PFSK-1 (cell line): ENCODE data around the gene TBC1D25.

Experiments
- FOXP2 ChIP-seq: optimal IDR thresholded peaks from 2 replicates; pipeline ENCODE3; 2011; ENCODE audit warnings: borderline replicate concordance, control low read depth, inconsistent platforms; ENCODE audit not compliant: insufficient read depth; ENCODE audit errors: extremely low read length, extremely low read depth
- POLR2AphosphoS5 ChIP-seq: IDR thresholded peaks from 2 replicates; pipeline ENCODE4 v1.6.1; 2012; ENCODE audit warnings: low read depth, mild to moderate bottlenecking, control low read depth, low read length, moderate library complexity
- SIN3A ChIP-seq: IDR thresholded peaks from 2 replicates; pipeline ENCODE4 v1.6.1; 2012; ENCODE audit warnings: mild to moderate bottlenecking, low read length, moderate library complexity, borderline replicate concordance; ENCODE audit not compliant: insufficient read depth
- TAF1 ChIP-seq: IDR thresholded peaks from 2 replicates; pipeline ENCODE4 v1.6.1; 2012; ENCODE audit warnings: low read length, control low read depth, borderline replicate concordance; ENCODE audit not compliant: insufficient read depth
- TF ChIP-seq, protein P1 (sequence below), 2 experiments: IDR thresholded peaks; 2 replicates each; pipeline versions ENCODE4 v1.6.1 to v1.8.0; 2011 to 2012; ENCODE audit warnings: low read depth in 2 of 2, low read length in 2 of 2, control low read depth in 1 of 2, inconsistent platforms in 1 of 2, mild to moderate bottlenecking in 1 of 2, moderate library complexity in 1 of 2; ENCODE audit not compliant: insufficient read depth in 1 of 2

Gene TBC1D25

DNA sequence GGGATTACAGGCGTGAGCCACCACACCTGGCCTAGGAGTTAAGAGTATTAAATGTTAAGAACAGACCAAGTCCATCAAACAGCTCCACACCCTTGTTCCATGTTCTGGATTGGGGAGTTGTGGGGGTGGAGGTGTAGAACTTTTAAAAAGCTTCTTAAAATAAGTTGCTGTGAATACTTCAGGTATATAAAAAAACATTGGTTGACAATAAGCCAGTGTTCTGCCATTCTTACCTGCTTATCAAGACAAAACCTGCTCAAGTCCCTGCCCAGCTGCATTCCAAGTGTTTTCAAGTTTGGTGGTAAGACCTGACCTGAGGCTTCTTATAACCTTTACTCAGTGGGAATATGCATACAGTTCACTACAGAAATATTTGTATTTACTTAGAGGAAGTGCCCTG, 41.1 kb downstream of the TBC1D25 start:
- TF ChIP-seq POLR2AphosphoS5 (no peak; the same call in 1 of the 2 replicates), SIN3A (no peak), FOXP2 (no peak), TAF1 (no peak)
- TF ChIP-seq, protein P1, sequence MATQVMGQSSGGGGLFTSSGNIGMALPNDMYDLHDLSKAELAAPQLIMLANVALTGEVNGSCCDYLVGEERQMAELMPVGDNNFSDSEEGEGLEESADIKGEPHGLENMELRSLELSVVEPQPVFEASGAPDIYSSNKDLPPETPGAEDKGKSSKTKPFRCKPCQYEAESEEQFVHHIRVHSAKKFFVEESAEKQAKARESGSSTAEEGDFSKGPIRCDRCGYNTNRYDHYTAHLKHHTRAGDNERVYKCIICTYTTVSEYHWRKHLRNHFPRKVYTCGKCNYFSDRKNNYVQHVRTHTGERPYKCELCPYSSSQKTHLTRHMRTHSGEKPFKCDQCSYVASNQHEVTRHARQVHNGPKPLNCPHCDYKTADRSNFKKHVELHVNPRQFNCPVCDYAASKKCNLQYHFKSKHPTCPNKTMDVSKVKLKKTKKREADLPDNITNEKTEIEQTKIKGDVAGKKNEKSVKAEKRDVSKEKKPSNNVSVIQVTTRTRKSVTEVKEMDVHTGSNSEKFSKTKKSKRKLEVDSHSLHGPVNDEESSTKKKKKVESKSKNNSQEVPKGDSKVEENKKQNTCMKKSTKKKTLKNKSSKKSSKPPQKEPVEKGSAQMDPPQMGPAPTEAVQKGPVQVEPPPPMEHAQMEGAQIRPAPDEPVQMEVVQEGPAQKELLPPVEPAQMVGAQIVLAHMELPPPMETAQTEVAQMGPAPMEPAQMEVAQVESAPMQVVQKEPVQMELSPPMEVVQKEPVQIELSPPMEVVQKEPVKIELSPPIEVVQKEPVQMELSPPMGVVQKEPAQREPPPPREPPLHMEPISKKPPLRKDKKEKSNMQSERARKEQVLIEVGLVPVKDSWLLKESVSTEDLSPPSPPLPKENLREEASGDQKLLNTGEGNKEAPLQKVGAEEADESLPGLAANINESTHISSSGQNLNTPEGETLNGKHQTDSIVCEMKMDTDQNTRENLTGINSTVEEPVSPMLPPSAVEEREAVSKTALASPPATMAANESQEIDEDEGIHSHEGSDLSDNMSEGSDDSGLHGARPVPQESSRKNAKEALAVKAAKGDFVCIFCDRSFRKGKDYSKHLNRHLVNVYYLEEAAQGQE (IDR thresholded peaks at IDR 0.05; ENCODE audit: insufficient read depth in 1 of 2, low read depth in 2 of 2, low read length in 2 of 2): no peak

DNA sequence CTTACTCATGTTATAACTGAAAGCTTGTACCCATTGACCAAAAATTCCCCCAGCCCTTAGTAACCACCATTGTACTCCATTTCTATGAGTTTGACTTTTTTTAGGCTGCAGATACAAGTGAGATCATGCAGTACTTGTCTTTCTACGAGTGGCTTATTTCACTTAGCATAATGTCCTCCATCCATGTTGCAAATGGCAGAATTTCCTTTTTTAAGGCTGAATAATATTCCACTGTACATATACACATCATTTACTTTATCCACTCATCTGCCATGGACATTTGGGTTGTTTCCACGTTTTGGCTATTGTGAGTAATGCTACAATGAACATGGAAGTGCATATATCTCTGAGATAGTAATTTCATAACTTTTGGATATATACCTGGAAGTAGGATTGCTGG, 45.2 kb downstream of the TBC1D25 start:
- TF ChIP-seq POLR2AphosphoS5 (no peak), TAF1 (no peak), FOXP2 (no peak), SIN3A (no peak)
- TF ChIP-seq, protein P1 (IDR thresholded peaks at IDR 0.05; ENCODE audit: insufficient read depth in 1 of 2, low read depth in 2 of 2, low read length in 2 of 2): no peak

DNA sequence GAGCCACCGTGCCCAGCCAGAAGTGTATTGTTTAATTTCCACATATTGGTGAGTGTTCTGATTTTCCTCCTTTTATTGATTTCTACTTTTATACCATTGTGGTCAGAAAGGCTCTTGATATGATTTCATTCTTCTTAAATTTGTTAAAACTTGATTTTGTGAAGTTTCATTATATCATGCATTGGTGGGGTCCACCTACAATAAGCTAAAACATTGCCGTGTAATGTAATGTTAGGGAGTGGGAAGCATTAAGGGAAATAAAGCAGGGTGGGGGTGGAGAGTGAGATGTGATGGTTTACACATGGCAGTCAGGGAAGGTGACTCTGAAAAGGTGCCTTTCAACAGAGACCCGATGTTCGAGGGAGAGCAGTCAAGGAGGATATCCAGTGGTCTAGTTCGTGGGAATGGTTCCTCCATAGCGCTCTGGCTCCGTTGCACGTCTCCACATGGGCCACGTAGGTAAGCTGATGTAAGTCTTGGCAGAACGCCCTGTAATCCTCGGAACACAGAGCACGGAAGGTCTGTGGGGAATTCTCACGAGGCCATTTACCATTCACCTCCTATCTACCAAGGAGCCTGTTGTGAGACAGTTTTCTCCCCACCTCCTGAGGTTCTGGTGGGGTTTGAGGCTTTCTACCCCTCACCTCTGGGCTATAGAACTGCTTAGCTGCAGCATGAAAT, 50.1 kb downstream of the TBC1D25 start:
- TF ChIP-seq FOXP2 (no peak), TAF1 (no peak), SIN3A (no peak), POLR2AphosphoS5 (no peak)
- TF ChIP-seq, protein P1 (IDR thresholded peaks at IDR 0.05; ENCODE audit: insufficient read depth in 1 of 2, low read depth in 2 of 2, low read length in 2 of 2): no peak

DNA sequence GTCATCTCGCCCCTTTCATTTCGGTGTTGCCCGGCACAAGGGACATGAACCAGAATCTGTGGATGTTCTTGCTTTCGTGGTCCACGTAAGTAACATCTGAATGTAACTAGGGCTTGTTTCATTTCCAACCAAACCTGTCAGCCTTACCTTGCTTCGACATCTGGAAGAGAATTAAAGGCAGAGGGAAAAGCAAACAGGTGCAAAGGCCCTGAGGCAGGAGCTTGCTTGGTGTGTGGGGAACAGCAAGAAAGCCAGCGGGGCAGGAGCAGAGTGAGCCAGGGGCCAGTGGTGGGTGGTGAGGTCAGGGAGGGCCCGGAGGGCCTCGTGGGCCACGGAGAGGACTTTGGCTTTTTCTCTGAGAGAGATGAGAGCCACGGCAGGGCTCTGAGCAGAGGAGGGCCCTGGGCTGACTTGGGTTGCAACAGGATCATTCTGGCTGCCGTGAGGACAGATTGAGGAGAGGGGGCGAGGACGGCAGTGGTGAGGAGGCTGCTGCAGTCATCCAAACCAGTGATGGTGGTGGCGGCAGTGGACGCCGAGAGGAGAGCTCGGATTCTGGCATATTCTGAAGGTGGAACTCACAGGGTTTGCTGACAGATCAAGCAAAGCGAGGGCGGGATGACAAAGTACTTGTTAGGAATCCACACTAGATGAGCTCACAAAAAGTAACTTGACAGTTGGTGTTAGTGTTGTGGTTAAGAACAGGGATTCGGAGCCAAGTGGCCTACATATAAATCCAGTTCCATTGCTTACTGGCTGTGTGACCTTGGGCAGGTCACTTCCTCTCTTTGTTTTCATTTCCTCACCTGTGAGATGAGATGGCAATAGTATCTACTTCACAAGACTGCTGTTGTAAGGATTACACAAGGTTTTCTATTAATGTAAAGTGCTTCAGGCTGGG, 50.9 kb downstream of the TBC1D25 start:
- TF ChIP-seq TAF1: no peak
- TF ChIP-seq SIN3A: no peak
- no peak for TF ChIP-seq POLR2AphosphoS5
- TF ChIP-seq, protein P1 (IDR thresholded peaks at IDR 0.05; ENCODE audit: insufficient read depth in 1 of 2, low read depth in 2 of 2, low read length in 2 of 2): no peak
- no peak for TF ChIP-seq FOXP2
